Measurements from ENCODE around the gene ANKRD26.

ANKRD26 gene

DNA sequence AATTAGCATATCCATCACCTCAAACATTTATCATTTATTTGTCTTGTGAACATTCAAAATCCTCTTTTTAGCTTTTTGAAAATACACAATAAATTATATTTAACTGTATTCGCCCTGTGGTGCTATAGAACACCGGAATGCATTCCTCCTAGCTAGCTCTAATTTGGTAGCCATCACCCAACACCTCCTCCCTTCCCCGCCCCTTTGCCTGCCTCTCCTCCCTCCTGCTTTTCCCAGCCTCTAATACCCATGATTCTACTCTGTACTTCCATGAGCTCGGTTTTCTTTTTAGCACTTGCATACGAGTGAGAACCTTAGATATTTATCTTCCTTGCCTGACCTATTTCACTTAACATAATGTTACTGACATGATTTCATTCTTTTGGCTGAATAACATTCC lies 80.1 kb downstream of the ANKRD26 start:
- DNase-seq (ENCODE audit: low read depth in 2 of 2), result no peak

DNA sequence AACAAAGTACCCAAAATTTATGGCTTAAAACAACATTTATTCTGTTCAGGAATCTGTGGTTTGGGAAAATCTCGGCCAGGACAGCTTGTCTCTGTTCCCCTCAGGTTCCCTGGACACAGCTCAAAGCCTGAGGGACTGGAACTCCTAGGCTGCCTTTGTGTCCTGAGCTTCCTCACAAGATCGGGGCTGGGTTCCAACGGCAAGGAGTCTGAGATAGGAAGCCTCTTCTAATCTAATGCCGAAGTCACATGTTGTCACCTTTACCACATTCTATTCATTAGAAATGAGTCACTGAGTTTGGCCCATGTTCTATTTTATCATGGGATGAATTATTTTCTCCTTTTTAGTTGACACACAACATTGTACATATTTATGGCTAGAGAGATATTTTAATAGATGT lies 80.5 kb downstream of the ANKRD26 start:
- DNase-seq (ENCODE audit: low read depth in 2 of 2), result no peak

DNA sequence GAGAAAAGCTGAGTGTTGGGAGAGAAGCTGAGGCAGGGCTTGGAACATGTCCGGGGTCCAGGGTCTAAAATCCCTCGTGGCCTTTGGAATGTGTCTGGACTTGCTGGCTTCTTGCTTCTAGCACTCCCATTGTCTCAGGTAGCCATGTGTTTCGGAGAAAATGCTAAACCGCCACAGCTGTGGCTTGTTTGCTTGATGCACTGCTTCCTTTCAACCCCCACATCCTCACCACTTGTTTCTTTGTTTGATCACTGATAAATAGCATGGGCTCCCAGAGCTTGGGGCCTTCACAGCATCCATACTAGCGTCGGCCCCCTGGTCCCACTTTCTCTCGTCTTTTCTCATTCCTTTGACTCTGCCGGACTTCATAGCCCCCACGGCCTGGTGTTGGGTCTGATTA lies 102.7 kb downstream of the ANKRD26 start:
- no peak for DNase-seq (ENCODE audit: low read depth in 2 of 2)

DNA sequence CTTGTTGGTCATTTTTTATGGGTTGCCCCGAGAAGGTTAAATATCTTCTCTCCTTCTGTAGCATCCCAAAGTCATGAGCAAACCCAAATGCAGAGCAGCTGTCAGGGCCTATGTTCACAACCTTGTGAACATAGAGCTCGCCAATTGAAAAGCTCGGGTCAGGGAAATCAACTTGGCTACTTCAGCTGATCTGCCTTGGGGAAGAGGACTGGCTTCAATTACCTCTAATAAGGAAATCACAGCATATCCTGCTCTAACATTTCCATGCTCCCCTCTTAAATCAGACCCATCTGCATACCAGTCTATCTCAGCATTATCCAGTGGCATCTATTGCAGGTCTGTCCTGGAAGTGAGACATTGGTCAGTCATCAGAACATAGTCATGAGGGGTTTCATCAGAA lies 105.6 kb downstream of the ANKRD26 start:
- DNase-seq (ENCODE audit: low read depth in 2 of 2), result no peak

DNA sequence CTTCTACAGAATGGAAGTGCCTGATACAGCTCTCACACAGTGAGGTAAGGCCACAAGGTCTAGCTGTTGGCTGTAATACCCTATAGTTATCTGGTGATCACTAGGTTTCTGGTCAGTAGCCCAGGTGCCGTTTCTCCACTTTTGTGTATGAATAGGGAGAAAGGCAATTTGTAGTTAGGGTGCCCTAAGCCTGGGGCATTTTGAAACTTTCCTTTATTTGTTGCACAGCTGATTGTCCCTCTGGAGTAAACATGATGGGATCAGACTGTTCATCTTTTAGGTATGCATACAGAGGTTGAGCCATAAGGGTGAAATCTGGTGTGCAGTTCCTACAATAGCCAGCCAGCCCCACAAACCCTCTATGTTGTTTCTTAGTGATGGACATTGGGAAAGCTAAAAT lies 112.4 kb downstream of the ANKRD26 start:
- no peak for DNase-seq (ENCODE audit: low read depth in 2 of 2)

DNA sequence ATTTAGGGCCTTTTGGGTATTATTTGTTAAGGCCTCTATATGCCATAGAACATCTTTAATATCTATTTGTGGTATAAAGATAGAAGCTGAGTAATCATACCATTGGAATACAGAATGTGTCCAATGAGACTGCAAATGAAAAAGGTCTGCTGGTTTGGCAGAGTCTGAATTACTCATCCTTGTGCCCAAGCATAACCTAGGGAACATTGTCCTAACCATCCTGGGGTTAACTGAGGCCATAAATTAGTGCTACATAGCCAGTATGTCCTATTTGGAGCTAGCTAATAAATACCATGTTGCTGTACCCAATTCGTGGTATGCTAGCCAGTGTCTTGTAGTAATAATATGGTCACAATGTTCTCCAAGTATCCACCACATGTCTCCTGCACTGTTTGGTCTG lies 117.1 kb downstream of the ANKRD26 start:
- no peak for DNase-seq (ENCODE audit: low read depth in 2 of 2)

DNA sequence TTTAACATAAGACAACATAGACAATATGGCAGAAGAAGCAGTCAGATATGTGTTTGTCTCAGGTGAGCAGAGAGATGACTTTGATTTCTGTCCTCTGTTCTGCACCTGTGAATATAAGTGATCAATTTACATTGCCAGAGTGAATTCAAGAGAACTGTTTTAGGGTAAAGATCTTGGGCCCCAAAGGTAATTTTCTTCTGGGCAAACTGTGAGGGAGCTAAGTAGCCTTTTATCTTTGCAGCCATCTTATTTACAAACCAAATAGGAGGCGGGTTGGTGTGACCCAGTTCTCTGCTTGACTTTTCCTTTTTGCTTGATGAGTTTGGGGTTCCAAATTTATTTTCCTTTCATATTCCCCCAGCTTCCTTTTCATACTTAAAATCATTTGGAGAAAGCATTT lies 118.2 kb downstream of the ANKRD26 start:
- no peak for DNase-seq (ENCODE audit: low read depth in 2 of 2)

DNA sequence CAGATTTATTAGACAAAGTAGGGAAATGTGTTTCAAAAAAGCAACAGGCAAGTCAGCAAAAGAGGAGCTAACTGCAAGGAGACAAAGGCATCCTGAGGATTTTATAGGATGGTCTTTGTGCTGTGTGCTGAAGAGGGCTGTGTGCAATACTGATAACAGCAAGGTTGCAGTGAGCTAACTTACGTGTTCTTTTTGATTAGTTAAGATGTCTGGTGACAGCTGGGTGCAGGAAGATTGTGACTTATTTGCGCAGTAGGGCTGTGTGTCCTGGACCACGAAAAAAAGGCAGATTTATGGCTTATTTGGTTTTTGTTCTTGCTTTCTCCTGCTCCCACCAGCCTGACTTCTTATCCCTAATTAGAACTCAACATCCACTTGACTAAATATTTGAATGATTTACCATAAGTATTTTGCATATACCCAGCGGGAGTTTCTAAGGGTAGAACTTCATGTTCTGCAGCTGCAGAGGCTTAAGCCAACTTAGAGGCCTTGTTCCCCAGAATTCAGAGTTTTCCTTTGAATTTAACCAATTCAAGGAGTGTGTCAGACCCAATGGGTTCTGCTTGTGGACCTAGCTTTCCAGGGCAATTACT lies 119.0 kb downstream of the ANKRD26 start:
- no peak for DNase-seq (ENCODE audit: low read depth in 2 of 2)

DNA sequence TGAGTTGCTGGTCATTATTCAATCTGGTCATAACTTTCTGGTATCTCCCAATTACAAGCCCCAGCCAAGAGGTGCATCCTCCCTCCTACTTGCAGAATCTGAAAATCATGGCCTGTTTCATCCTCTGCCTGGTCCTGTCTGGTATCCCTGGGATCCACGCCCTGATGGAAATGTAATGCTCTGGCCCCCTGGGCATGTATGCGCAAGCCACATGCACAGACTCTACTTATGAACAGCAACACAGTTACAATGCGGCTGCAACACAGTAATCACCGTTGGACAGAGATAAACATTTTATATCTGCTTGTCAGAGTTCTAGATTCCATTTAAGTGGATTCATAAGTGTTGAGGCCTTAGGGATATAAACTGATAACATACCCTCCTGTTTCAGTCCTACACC lies 121.8 kb downstream of the ANKRD26 start:
- no peak for DNase-seq (ENCODE audit: low read depth in 2 of 2)

DNA sequence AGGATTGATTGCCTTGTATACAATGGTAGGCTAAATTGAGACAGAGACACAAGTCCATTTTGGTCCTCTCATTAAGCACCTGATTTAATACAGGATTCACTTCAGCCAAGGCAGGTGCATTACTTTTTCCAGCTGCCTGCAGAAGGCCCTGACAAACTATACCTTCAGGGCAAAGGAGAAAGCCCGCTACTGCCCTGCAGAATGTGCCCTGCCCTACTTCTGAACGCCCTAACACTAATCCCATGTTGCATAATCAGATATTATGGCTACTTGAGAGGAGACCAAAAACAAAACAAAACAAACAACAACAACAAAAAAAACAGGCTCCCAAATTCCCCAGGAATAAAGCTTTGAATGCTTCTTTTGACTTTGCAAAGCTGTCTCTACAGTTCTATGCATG lies 122.7 kb downstream of the ANKRD26 start:
- DNase-seq (ENCODE audit: low read depth in 2 of 2), result no peak

DNA sequence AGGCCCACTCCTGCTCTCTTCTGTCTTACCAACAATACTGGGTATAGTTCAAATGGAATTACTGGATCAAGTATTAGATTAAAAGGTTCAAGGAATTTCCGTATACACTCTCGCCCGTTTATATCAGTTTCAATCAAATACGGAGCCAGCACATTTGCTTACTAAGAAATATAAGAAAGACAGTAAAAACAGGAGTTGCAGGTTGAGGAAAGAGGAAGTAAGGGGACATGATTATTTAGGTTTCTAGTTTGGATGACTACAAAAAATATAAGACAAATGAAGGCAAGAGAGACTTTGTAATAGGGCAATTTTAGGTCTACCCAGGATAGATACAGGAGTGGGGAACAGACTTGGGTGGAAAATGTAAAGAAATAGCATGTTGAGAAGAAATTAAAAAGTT lies 129.6 kb downstream of the ANKRD26 start:
- no peak for DNase-seq (ENCODE audit: low read depth in 2 of 2)

DNA sequence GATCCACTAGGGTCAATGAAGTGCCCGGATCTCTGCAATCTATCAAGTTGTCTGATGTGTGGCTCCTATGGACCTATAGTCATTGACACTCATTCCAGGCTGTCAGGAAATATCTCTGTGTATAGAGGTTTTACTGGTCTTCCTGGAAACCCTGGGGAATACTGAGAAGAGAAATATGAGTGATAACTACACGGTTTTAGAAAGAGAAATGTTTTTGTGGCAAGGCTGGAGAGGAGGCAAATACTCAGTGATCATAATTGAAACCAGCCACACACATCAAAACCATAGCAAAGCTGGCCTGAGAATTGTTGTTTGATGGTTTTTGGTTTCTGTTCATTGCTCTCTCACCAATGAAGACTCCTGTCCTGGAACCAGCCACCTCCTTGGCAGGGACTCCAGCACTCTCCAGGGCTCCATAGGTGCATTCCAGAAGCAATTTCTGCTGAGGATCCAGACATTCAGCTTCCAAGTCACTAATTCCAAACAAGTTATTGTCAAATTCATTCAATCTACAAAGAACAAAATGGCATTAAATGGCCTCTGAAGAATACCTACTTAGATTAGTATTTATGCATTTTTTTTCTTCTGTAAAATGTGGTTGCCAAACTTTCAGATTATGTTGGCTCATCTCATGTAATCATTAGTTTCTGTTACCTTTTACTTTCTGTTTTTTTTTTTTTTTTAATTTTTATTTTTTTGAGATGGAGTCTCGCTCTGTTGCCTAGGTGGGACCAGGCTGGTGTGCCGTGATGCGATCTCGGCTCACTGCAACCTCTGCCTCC lies 131.0 kb downstream of the ANKRD26 start:
- no peak for DNase-seq (ENCODE audit: low read depth in 2 of 2)

DNA sequence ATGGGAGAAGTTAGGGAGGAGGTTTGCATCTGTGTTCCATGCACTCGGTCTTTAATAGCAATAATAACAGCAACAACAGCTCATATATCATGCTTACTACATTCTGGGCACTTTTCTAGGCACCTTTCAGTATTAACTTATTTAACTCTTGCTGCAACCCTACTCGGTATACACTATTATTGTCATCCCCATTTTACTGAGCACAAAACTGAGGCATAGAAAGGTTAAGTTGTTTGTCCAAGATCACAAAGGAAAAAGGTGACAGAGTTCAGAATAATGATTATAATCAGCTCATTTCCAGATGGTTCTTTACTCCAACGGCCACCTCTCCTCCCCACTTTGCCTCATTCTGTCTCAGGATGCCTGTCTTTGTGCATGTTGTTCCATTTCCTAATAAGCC lies 137.5 kb downstream of the ANKRD26 start:
- no peak for DNase-seq (ENCODE audit: low read depth in 2 of 2)

DNA sequence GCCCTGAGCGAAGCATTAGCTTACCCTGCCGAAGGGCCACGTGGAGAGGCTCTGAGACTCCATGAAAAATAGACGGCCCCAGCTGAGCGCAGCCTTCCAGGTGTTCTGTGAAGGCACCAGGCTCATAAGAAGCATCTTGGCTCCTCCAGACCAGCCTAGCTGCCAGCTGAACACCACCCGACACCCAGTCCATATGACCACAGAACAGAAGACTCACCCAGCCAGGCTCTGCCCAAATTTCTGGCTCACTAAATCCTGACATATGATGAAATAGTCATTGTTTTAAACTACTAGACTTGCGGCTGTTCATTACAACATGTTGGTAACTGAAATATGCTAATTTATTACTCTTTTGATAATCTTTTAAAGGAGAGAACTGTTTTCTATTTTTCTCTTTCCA lies 140.0 kb downstream of the ANKRD26 start:
- no peak for DNase-seq (ENCODE audit: low read depth in 2 of 2)

DNA sequence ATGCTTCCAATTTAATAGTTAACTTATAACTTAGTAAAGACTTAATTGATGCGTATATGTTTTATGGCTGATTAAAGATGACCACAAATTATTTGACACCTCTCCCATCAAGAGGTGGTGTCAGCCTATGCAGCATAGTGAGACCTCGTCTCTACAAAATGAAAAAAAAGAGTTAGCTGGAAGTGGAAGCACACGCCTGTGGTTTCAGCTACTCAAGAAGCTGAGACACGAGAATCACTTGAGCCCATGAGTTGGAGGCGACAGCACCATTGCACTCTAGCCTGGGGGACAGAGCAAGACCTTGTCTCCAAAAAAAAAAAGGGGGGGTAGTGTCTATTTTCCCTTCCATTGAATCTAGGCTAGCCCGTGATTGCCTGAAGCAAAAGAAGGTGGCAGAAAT lies 140.5 kb downstream of the ANKRD26 start:
- no peak for DNase-seq (ENCODE audit: low read depth in 2 of 2)
